ENCODE results near the gene IGSF3. TPM values are rescaled to one million over a fixed set of nuclear protein-coding genes. Genes with fewer than 3 reads are reported as not detected.

The IGSF3 gene
- total and polyA plus RNA-seq, 9 donors: 0.38 to 2.1 (median 1.0) TPM

DNA sequence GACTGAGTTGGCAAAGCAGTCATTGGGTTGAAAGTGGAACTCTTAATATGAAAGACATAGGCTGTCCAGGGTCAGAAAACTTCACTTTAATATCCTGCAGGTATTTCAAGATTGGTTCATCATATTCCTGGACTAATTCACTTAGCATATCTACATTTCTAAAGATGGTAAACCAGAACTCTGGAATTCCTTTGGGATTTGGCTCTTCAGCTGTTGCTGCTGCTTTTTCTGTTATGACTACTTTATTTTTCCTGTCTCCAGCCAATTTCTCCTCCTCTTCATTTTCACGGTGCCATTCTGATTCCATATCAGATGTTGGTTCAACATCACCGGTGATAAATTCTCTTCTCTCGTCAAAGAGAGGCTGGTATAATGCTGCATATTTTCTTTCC lies 134.1 kb downstream of the IGSF3 start:
- Histone ChIP-seq H3K36me3 (no peaks in the 10 kb centered on the region), H3K27me3 (no peaks in the 10 kb centered on the region), H3K4me3 (no peak overlapping the region), H3K4me1 (ENCODE audit: insufficient read depth) (no peaks in the 10 kb centered on the region), H3K9me3 (no peaks in the 10 kb centered on the region), H3K27ac (no peak overlapping the region)
- WGBS, 3 donors: 36 to 73% (median 70%) methylated on average over 3 of the region's 3 CpGs
- DNase-seq: no peak
- intact Hi-C loops (cut with DNase I): no loop called here
- TF ChIP-seq EP300 (IDR thresholded peaks at IDR 0.05) (no peak), POLR2A (IDR thresholded peaks at IDR 0.05) (no peak)

DNA sequence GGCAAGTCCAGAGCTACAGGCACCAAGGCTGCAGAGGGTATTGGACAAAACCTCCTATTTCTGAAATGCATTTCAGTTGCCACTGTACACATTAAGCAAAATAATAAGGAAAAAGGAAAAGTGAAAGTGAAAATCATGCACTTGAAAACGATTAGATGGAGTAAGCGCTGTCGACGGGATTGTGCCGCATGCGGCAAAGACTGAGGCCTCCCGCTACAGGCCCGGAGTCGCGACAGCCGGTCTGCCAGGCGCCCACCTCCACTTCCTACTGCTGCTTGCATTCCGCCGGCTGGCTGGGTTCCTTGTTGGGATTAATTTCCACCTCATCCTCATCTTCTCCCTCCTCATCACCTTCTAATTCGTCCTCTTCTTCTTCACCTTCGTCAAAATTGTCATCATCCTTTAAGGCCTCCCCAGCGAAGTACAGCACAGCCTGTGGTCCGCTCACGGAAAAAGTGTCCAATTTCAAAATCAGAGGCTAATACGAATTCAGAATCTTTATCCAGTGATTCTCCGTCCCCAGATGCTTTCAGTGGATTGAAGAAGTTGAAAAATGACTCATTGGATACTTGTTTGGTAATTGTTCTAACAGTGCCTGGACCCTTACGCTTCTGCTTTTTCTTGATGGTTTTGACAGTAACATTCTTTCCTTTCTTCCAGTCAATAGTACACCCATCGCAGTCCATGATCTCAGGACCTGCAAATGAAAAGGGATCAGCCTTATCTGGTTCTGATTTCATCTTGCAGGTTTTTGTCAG lies 134.7 kb downstream of the IGSF3 start:
- no peaks in the 10 kb centered on the region for H3K4me1 ChIP-seq (ENCODE audit: insufficient read depth)
- H3K9me3 ChIP-seq: no peaks in the 10 kb centered on the region
- no peaks in the 10 kb centered on the region for H3K36me3 ChIP-seq
- no peak for TF ChIP-seq EP300 (IDR thresholded peaks at IDR 0.05)
- no peak for TF ChIP-seq CTCF (IDR thresholded peaks at IDR 0.05)
- TF ChIP-seq POLR2A (IDR thresholded peaks at IDR 0.05): no peak
- WGBS, 3 donors: 90 to 96% (median 95%) methylated on average over 23 of the region's 23 CpGs
- H3K27ac ChIP-seq: no peak overlapping the region
- no peak for DNase-seq
- intact Hi-C loops (cut with DNase I): no loop called here
- no peak overlapping the region for H3K4me3 ChIP-seq
- H3K27me3 ChIP-seq: no peaks in the 10 kb centered on the region

GRCh38 chr1:116531917-116532316 lies 135.6 kb downstream of the IGSF3 start:
- intact Hi-C loops (cut with DNase I): no loop called here
- TF ChIP-seq CTCF (IDR thresholded peaks at IDR 0.05) (no peak), EP300 (IDR thresholded peaks at IDR 0.05) (no peak), POLR2A (IDR thresholded peaks at IDR 0.05) (no peak)

GRCh38 chr1:116529681-116530080 lies 137.9 kb downstream of the IGSF3 start:
- H3K27ac ChIP-seq: no peak overlapping the region
- TF ChIP-seq POLR2A (IDR thresholded peaks at IDR 0.05) (no peak), EP300 (IDR thresholded peaks at IDR 0.05) (no peak), CTCF (IDR thresholded peaks at IDR 0.05) (no peak)
- no peaks in the 10 kb centered on the region for H3K36me3 ChIP-seq
- DNase-seq: no peak
- no peaks in the 10 kb centered on the region for H3K4me1 ChIP-seq (ENCODE audit: insufficient read depth)
- 83 to 89% (median 84%) methylated on average over 3 of the region's 3 CpGs for WGBS, 3 donors
- H3K27me3 ChIP-seq: no peaks in the 10 kb centered on the region
- H3K9me3 ChIP-seq: no peaks in the 10 kb centered on the region
- no peak overlapping the region for H3K4me3 ChIP-seq
- intact Hi-C loops (cut with DNase I): no loop called here

More at GRCh38 chr1:116531917-116532316, 135.6 kb downstream of the IGSF3 start:
- Histone ChIP-seq H3K9me3 (no peaks in the 10 kb centered on the region), H3K27ac (no peak overlapping the region), H3K4me1 (ENCODE audit: insufficient read depth) (no peaks in the 10 kb centered on the region), H3K27me3 (no peaks in the 10 kb centered on the region), H3K36me3 (no peaks in the 10 kb centered on the region), H3K4me3 (no peak overlapping the region)
- 91 to 94% (median 93%) methylated on average over 13 of the region's 13 CpGs for WGBS, 3 donors
- DNase-seq: no peak

GRCh38 chr1:116529199-116529631 lies 138.3 kb downstream of the IGSF3 start:
- intact Hi-C loops (cut with DNase I): no loop called here
- no peaks in the 10 kb centered on the region for H3K9me3 ChIP-seq
- no peak for TF ChIP-seq EP300 (IDR thresholded peaks at IDR 0.05)
- TF ChIP-seq POLR2A (IDR thresholded peaks at IDR 0.05): no peak
- TF ChIP-seq CTCF (IDR thresholded peaks at IDR 0.05): no peak
- H3K27me3 ChIP-seq: no peaks in the 10 kb centered on the region
- no peak overlapping the region for H3K27ac ChIP-seq
- 53 to 69% (median 54%) methylated on average over 3 of the region's 3 CpGs for WGBS, 3 donors
- H3K4me1 ChIP-seq (ENCODE audit: insufficient read depth): no peaks in the 10 kb centered on the region
- no peak overlapping the region for H3K4me3 ChIP-seq
- no peak for DNase-seq
- H3K36me3 ChIP-seq: no peaks in the 10 kb centered on the region
